ENCODE measurements around the gene SCARF2. TPM values are rescaled to one million over a fixed set of nuclear protein-coding genes. Genes with fewer than 3 reads are reported as not detected.

Gene SCARF2
- total RNA-seq, 2 experiments from 2014 or later: 2.5 to 3.1 TPM

GRCh38 chr22:20439556-20439927, 1.9 kb upstream of the SCARF2 start:
- ChIA-PET CTCF (no interaction called here), POLR2A (no interaction called here)
- H3K36me3 ChIP-seq (ENCODE audit: insufficient read depth, low read length): peaks cover 22% of the 10 kb centered on the region
- ATAC-seq (ENCODE audit: poor library complexity) (no peak), DNase-seq (no peak)
- H3K27ac Mint-ChIP-seq: no peak overlapping the region
- no peak overlapping the region for H3K4me3 ChIP-seq (ENCODE audit: low read length)
- H3K4me3 Mint-ChIP-seq: peak overlapping the region; percentile 14
- peaks cover 34% of the 10 kb centered on the region for H3K27me3 Mint-ChIP-seq
- peaks cover 32 to 36% of the 10 kb centered on the region in 2 experiments for H3K27me3 ChIP-seq (ENCODE audit: control insufficient read depth in 1 of 2, insufficient read depth in 2 of 2, low read length in 2 of 2)
- H3K4me1 ChIP-seq (ENCODE audit: insufficient read depth, low read length): peaks cover 26% of the 10 kb centered on the region
- peaks cover 0 to 8% of the 10 kb centered on the region in 2 experiments for H3K9me3 ChIP-seq (ENCODE audit: control insufficient read depth in 1 of 2, insufficient read depth in 1 of 2, low read length in 2 of 2)
- no peak for TF ChIP-seq CTCF (IDR thresholded peaks at IDR 0.05)
- H3K9me3 Mint-ChIP-seq: no peaks in the 10 kb centered on the region
- intact Hi-C loops (cut with DNase I, micrococcal nuclease): no loop called here
- H3K27ac ChIP-seq (ENCODE audit: low read depth in 1 of 2, low read length in 2 of 2): no peak overlapping the region
- peaks cover 29% of the 10 kb centered on the region for H3K36me3 Mint-ChIP-seq (ENCODE audit: low read depth)
- H3K4me1 Mint-ChIP-seq (ENCODE audit: low read depth): peaks cover 18% of the 10 kb centered on the region

- ChIA-PET POLR2A (interaction anchor here (1.2 kb wide), 1 partner anchor 25 kb away, joined by 5 read pairs; no protein-coding TSS in a partner anchor), CTCF (interaction anchor here (0.6 kb wide), 1 partner anchor 21 kb away, joined by 3 read pairs; no protein-coding TSS in a partner anchor)
- Histone ChIP-seq H3K36me3 (ENCODE audit: insufficient read depth, low read length) (peaks cover 16% of the 10 kb centered on the region), H3K27ac (ENCODE audit: low read depth in 1 of 2, low read length in 2 of 2) (no peak overlapping the region), H3K9me3 (ENCODE audit: control insufficient read depth in 1 of 2, insufficient read depth in 1 of 2, low read length in 2 of 2) (peaks cover 0 to 8% of the 10 kb centered on the region in 2 experiments), H3K27me3 (ENCODE audit: control insufficient read depth in 1 of 2, insufficient read depth in 2 of 2, low read length in 2 of 2) (peaks cover 32 to 41% of the 10 kb centered on the region in 2 experiments), H3K4me1 (ENCODE audit: insufficient read depth, low read length) (peaks cover 26% of the 10 kb centered on the region), H3K4me3 (ENCODE audit: low read length) (no peak overlapping the region)
- H3K27me3 Mint-ChIP-seq: peaks cover 39% of the 10 kb centered on the region
- TF ChIP-seq CTCF (IDR thresholded peaks at IDR 0.05): no peak
- H3K4me3 Mint-ChIP-seq: peak overlapping the region; percentile 46
- peaks cover 21% of the 10 kb centered on the region for H3K4me1 Mint-ChIP-seq (ENCODE audit: low read depth)
- no peaks in the 10 kb centered on the region for H3K9me3 Mint-ChIP-seq
- ATAC-seq (ENCODE audit: poor library complexity): no peak
- no peak overlapping the region for H3K27ac Mint-ChIP-seq
- intact Hi-C loops (cut with DNase I, micrococcal nuclease): no loop called here
- H3K36me3 Mint-ChIP-seq (ENCODE audit: low read depth): peaks cover 22% of the 10 kb centered on the region
- peak in 1 of 14 experiments; percentile 12 for DNase-seq
These were observed 1.3 kb upstream of the SCARF2 start for GRCh38 chr22:20438678-20439492.

GRCh38 chr22:20438427-20438677, 727 bp upstream of the SCARF2 start:
- no peak overlapping the region for H3K27ac ChIP-seq (ENCODE audit: low read depth in 1 of 2, low read length in 2 of 2)
- Mint-ChIP-seq H3K9me3 (no peaks in the 10 kb centered on the region), H3K36me3 (ENCODE audit: low read depth) (peaks cover 20% of the 10 kb centered on the region), H3K4me3 (peak overlapping the region; percentile 46), H3K27ac (no peak overlapping the region), H3K4me1 (ENCODE audit: low read depth) (peaks cover 22% of the 10 kb centered on the region), H3K27me3 (peaks cover 42% of the 10 kb centered on the region)
- no peak for DNase-seq
- H3K36me3 ChIP-seq (ENCODE audit: insufficient read depth, low read length): peaks cover 15% of the 10 kb centered on the region
- ChIA-PET POLR2A (interaction anchor here (1.2 kb wide), 1 partner anchor 26 kb away, joined by 5 read pairs; no protein-coding TSS in a partner anchor), CTCF (no interaction called here)
- ATAC-seq (ENCODE audit: poor library complexity): no peak
- peaks cover 32 to 41% of the 10 kb centered on the region in 2 experiments for H3K27me3 ChIP-seq (ENCODE audit: control insufficient read depth in 1 of 2, insufficient read depth in 2 of 2, low read length in 2 of 2)
- H3K9me3 ChIP-seq (ENCODE audit: control insufficient read depth in 1 of 2, insufficient read depth in 1 of 2, low read length in 2 of 2): peaks cover 0 to 8% of the 10 kb centered on the region in 2 experiments
- no peak for TF ChIP-seq CTCF (IDR thresholded peaks at IDR 0.05)
- peaks cover 26% of the 10 kb centered on the region for H3K4me1 ChIP-seq (ENCODE audit: insufficient read depth, low read length)
- H3K4me3 ChIP-seq (ENCODE audit: low read length): no peak overlapping the region
- intact Hi-C loops (cut with DNase I, micrococcal nuclease): no loop called here
